Epidermal melanocyte (primary cell): Measurements from ENCODE around the gene TSHZ3.
A peak's percentile ranks its signal among the peaks of the same experiment; 100 is the strongest.

ENCODE experiments used
- DNase-seq: peaks from one replicate; pipeline ENCODE4 v3.0.0; 2011; ENCODE audit warnings: low spot score; ENCODE audit not compliant: insufficient read length

Gene TSHZ3, protein sequence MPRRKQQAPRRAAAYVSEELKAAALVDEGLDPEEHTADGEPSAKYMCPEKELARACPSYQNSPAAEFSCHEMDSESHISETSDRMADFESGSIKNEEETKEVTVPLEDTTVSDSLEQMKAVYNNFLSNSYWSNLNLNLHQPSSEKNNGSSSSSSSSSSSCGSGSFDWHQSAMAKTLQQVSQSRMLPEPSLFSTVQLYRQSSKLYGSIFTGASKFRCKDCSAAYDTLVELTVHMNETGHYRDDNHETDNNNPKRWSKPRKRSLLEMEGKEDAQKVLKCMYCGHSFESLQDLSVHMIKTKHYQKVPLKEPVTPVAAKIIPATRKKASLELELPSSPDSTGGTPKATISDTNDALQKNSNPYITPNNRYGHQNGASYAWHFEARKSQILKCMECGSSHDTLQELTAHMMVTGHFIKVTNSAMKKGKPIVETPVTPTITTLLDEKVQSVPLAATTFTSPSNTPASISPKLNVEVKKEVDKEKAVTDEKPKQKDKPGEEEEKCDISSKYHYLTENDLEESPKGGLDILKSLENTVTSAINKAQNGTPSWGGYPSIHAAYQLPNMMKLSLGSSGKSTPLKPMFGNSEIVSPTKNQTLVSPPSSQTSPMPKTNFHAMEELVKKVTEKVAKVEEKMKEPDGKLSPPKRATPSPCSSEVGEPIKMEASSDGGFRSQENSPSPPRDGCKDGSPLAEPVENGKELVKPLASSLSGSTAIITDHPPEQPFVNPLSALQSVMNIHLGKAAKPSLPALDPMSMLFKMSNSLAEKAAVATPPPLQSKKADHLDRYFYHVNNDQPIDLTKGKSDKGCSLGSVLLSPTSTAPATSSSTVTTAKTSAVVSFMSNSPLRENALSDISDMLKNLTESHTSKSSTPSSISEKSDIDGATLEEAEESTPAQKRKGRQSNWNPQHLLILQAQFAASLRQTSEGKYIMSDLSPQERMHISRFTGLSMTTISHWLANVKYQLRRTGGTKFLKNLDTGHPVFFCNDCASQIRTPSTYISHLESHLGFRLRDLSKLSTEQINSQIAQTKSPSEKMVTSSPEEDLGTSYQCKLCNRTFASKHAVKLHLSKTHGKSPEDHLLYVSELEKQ

DNA sequence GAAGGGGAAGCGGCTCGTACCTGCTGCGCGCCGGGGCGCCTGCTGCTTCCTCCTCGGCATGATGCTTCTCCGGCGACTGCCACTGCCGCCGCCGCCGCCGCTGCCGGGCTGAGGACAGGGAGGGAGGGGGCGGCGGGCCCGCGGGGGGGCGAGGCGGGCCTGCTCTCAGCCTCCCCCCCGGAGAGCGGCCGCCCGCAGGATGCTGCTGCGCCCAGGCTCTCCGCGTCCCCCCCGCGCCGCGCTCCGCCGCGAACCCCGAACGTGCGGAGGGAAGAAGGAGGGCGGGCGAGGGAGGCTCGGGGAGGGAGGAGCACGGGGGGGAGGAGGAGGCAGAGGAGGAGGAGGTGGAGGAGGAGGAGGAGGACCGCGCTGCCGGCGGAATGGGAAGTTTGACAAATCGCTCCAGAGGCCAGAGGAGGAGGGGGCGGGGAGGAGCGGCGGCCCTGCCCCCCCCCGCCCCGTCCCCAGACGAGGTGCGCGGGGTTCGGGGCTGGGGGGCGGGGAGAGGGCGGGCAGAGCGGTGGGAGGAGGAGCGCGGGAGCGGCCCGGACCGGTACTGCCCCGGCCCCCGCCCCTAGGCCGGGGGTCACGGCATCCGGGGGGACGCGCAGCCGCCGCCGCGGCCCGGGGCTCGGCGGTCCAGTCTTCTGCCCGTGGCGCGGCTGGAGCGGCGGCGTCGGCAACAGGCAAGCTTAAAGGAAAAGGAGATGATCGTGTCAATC lies at the start of gene TSHZ3:
TSS of gene TSHZ3 (minus strand) at position 277 of the 722 bp plus-strand sequence. CDS start at position 60, 217 bp downstream.
- peak; percentile 32 for DNase-seq

DNA sequence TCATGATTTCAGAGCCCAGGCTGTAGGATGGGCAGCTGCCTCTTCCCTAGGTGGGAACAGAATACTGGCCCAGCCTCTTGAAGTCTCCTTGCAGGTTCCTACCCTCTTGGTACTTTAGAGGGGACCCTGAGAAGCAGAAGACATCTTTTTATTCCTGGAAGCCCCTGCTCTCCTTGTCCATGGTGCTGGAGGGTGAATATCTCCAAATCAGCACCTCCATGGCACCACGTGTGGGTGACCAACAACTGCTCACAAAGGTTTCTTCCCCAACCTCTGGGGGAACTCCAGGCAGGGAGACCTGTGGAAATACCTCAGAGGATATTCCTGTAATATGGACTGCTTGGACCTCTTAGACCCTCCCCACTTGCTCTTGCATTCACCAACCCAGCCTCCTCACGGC lies 48.1 kb upstream of the TSHZ3 start:
- DNase-seq = no peak

DNA sequence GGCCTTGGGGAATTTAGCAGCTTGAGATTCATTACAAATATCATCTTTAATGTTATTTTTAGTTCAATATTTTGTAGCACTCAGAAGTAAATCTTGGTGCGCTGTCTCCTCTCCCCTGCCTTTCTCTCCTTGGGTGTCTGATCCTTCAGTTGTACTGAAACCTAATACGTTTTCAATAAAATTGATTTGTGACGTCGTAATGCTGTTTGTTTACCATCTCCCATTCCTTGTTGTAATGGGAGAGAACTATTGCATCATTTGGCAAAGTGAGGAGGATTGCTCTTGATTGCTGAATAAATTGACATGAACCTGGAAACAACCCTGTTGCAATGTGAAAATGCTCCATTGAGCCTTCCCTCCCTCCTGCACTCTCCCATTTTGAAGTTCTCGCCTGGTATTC lies 43.2 kb upstream of the TSHZ3 start:
- no peak for DNase-seq

DNA sequence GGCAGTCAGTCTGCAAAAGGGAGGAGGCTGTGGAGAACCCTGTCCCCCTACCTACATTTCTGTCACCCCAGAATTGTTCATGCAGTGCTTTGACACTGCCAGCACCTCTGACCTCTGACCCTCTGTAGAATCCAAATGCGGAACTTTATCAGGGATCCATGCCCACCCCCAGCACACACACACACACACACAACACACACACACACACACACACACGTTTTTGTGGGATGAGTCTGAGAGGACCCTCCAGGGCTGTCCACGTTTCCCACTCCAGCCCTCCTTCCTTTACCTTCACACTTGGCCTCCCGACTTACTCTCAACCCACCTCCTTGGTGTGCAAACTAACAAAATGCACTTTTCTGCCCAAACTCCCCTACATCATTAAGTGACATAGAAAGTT lies 42.3 kb upstream of the TSHZ3 start:
- no peak for DNase-seq

DNA sequence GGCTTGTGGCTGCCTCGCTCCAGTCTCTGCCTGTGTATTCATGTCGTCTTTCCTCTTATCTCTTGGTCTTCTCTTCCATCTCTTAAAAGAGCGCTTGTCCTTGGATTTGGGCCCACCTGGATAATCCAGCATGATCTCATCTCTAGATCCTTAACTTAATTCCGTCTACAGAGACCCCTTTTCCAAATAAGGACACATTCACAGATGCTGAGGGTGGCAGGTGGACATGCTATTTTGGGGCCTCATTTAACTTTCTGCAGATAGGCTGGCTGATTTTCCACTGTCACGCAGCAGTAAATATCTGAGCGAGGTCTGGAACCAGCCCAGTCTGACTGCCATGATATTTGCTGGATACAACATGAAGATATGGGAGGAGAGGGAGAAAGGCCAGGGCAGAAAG lies 41.5 kb upstream of the TSHZ3 start:
- no peak for DNase-seq

DNA sequence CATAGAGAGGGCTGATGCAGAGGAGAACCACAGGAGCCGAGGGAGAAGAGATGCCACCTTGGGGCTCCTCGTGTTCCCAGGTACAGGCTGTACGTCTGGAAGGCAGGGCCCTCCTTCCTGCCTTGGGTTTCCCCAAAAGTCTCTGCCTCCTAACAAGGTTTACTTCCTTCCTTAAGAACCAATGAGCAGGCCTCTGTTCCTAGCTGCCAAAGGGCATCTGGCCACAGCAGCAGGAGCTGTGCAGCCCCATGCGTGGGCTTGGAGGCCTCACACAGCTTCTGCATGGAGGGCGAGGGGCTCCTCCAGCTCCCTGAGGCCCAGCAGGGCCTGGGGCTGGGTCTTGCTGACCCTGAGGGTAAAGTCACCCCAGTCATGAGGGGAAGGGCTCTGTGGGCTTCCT lies 40.6 kb upstream of the TSHZ3 start:
- no peak for DNase-seq

DNA sequence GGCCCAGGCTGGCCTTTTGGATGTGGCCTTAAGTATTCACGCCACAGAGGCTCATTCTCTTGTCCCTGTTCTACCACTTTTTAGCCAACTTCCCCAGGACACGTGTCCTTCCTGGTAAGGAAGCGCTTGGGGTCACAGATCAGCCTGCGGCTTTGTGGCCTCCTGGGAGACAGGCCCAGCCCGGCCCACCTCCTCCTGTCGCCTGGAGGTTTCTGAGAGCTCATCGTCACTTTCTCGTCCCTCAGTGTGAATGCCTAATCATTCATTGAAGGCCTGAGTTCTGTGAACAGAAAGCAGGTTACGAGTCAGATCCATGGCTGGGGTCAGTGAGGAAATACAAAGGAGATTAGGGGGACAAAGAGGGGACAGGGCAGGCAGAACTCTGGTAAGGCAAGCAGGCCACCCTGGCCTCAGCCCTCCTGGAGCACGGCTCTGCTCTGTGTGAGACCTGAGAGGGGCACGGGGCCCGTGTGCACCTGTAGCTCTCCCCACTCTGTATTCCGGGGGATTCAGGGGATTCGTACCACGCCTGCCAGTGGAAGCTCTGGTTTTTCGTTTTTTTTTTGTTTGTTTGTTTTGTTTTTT lies 38.6 kb upstream of the TSHZ3 start:
- no peak for DNase-seq

DNA sequence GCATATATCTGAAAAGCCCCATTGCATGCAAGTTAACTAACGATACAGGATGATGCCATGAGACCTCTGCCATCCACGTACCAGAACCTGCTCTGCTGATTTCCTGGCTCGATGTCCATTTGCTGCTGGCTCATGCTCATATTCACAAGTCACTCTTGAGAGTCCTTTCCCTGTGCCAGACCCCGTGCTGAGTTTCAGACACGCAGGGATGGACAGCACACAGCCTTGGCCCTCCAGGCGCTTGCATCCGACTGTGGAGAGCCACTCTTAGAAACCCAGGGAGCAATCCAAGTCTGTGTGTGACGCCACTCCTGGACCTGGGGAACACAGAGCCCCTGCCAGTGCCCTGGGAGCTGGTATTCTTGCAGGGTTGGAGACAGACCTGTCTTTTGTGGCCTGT lies 37.6 kb upstream of the TSHZ3 start:
- DNase-seq = no peak

DNA sequence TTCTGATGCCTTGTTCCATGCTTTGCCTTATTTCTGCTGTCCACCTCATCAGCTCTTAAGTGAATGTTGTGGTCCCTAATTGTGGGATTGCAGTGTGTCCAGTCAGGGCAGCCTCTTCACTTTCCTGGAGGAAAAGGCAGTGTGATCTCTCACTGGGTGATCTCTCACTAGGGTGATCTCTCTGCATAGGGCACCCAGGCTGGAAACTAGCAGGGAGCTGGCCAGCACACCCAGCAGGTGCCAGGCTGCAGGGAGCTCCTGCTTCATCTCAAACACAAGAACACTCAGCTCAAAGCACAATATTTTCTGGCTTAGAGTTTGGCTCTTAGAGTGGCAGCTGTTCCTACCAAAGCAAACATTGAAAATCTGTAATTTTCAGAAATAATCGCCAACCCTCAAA lies 36.5 kb upstream of the TSHZ3 start:
- DNase-seq = no peak

DNA sequence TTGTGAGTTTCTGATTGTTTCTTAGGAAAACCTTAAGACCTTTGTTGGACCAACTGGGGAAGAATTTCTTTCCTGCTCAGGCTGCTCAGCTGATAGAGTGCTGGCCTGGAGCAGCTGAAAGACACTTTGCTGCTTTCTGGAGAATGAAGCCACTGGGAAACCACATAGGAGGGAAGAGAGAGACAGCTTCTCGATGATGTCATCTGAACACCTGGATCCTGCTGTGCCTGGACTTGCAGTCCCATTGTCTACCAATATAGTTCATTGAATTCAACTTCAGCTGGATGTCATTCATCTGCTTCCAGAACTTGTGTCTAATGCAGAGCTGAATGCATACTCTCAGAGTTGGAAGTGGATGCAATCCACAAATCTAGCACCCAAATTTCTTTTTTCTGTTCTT lies 34.3 kb upstream of the TSHZ3 start:
- no peak for DNase-seq

DNA sequence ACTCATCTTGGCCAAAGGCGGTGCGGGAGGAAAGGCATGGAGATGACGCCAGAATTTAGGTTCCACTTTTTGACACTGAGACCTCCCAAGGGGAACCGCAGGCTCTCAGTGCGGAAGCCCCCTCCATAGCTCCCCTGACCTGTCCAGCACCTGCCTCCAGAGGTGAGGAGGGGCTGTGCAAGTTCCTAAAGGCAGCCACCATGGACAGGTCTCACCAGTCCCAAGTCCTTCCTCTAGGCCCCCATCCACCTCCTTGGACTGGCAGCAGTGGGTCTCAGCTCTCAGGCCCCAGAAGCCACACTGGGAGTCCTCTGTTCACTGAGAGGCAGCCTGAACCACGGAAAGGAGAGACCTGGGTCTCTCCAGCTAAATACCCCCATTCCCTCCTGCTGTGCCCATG lies 31.6 kb upstream of the TSHZ3 start:
- DNase-seq = no peak

DNA sequence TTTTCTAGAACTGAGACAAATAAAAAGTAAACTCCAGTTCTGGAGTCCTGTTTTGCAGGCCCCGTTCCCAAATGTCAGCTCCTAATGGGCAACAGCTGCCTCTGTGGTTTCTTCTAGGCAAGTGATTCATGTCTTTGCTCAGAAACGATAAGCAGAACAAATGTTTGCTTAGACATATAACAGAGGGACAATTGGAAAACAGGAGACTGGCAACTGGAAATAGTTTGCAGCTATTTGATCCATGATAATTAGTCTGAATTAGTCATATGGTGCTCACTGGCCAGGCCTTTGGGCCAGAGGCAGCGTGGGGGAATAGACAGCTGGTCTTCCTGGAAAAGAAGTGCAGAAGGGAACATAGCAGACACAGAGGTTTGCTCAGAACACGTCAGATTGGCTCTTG lies 29.2 kb upstream of the TSHZ3 start:
- DNase-seq = peak; percentile 50

DNA sequence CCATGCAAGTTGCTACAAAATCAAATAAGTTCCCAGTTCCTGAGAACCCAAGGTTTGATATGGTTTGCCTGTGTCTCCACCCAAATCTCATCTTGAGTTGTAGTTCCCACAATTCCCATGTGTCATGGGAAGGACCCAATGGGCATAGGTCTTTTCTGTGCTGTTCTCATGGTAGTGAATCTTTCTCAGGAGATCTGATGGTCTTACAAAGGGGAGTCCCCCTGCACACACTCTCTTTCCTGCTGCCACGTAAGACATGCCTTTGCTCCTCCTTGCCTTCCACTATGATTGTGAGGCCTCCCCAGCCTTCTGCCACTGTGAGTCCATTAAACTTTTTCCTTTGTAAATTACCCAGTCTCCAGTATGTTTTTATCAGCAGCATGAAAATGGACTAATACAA lies 28.5 kb upstream of the TSHZ3 start:
- DNase-seq = no peak

DNA sequence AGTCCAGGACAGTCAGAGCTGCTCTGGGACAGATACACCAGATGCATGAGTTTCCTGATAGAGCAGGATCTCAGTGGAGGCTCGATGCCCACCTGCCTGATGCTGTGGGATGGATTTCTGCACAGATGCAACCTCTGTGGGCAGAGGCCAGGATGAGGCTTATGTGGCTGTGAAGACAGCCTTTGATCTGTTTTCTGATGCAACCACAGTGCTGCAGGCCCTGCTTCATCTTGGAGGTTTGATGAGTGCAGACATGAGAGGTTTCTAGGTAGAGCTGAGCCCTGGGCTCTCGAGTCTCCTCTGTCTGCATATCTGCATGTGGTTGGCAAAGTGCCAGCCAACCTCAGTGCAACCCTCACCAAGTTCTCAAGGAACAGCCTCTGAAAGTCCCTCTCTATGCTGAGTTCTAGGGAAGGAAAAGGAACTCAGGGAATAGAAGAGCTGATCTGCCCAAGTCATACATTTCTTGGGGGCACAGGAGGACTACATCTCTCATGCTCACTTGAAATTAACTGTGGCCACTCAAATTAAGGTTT lies 23.1 kb upstream of the TSHZ3 start:
- no peak for DNase-seq

DNA sequence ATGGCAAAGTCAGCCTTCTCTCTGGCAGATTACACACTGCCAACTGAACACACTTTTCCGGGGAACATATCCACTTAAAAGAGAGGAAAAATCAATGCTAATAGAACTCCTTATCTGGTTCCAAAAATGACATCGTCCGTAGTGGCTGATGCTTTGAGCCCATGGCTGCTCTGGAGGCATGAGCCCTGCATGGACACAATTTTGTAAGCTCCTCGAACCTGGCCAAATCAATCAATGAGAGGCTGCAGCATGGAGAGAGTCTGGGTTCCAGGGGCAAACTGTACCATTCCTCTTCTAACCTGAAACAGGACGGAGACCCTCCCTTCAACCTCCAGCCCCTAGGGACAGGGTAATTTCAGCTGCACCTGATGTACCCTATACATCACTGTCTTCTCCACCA lies 21.0 kb upstream of the TSHZ3 start:
- no peak for DNase-seq

DNA sequence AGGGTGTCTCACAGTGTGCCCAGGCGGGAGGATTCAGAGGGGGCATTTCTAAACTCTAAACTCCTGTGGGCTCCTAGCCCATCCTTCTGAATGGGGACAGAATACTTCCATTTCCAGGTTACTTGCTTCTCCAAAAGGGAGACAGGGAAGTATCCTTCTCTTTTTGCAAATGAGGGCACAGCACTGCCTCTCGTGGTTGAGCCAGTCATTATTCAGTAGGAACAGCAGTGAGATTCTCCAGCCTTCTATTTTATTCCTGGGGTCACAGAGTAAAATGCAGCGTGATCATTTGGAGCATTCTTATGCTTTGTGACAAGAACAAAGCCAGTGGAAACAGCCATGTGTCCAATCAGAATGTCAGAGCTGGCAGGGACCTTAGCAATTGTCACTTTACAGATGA lies 15.7 kb upstream of the TSHZ3 start:
- DNase-seq = no peak

DNA sequence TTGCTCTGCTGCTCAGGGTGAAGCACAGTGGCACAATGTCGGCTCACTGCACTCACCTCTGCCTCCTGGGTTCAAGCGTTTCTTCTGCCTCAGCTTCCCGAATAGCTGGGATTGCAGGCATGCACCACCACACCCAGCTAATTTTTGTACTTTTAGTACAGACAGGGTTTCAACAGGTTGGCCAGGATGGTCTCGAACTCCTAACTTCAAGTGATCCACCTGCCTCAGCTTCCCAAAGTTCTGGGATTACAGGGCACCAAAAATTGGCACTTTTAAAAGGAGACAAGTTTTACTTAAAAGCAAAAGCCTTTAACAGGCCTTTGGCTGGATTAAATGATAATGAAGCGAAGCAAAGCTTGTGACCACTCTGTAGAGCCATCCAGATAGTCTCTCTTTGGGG lies 12.5 kb upstream of the TSHZ3 start:
- DNase-seq = no peak

DNA sequence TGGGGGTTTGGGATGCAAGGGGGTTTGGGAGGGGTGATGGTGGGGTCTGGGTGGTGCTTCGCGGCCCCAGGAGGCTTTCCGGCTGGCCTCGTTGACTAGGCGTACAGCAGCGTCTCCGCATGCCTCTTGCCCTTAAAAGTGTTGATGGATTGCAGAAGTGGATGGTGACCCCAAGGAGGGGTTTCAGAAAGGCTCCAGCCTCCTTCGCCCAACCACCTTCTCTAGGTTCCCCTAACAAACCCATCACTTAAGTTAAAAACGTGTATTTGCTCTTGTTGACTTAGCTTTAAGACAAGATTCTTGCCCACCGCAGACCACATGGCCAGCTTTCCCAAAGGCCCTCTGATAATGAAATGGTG lies 8.1 kb upstream of the TSHZ3 start:
- no peak for DNase-seq

DNA sequence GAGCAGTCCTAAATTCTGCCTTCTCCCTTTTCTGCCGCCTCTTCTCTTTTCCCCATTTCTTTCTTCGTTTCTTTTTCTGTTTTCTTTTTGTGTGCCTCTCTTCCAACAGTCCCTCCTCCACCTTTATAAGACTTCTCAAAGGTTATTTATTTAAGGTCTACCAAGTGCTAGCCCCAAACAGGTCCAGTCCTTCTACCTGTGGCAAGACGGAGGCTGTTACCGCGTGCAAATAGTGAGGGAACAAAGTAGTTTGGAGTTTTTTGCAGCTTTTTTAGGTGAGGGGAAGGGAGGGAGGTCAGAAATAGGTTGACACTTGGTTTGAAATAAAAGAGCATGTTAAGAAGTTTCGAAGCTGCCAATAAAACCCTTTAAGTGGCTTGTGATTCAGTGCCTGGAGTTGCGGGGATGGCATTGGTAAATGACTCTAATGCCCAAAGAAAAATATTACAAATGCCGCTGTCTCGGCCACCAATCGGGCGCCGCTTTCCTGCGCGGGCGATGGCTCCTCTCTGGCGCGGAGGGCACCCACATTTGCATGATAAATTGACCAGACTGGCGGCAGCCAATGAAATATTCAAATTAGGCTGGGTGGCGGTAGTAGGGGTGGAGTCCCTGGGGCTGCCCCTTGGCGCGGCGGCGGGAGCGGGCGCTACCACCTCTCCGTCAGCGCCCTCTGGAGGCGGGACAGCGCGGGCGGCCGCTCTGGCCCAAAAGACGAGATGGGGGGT lies 7.5 kb upstream of the TSHZ3 start:
- peak; percentile 68 for DNase-seq

DNA sequence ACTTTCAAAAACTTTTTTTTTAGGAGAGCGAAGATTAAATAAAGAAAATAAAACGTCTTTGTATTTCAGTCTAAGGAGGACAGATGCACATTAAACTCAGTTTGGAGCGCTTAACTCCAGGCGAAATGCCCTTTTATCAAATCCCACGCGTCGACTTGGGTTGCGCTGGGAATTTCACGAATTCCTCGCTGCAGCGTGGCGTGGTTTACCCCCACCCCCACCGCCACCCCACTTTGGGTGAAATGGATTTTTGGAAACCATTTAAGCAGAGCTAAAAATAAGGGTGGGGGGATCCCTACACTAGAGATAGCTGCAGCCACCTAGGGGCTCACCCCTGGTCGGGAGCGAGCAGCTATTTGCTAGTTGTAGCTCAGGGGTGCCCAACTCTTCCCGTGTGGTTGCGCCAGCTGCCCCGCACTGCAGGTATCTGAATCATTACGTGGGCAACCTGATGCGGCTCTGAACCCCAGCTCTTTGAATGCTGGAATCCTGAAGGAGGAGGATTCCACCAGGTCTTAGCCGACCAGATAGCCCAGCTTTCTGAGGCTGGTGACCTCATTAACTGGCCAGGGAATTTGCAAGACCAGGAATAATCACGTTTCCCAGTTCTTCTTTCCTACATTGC lies 6.5 kb upstream of the TSHZ3 start:
- DNase-seq = no peak
